ENCODE data around the gene NXPE1. TPM values are rescaled to one million over a fixed set of nuclear protein-coding genes. Genes with fewer than 3 reads are reported as not detected.
"Not testable (repeated sequence)": the region's sequence is repeated elsewhere in the genome, so short reads cannot be mapped to it uniquely, and the experiment has no call there.

The NXPE1 gene
- total and polyA plus RNA-seq, 2 experiments from 2014 or later = not detected

DNA sequence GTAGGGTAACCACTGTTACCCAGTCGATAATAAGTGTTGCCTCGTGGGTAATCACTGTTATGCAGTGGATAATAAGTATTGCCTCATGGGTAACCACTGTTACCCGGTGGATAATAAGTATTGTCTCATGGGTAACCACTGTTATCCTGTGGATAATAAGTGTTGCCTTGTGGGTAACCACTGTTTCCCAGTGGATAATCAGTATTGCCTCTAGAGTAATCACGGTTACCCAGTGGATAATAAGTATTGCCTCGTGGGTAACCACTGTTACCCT lies 47.1 kb upstream of the NXPE1 start:
- H3K27me3 Mint-ChIP-seq (ENCODE audit: insufficient read depth, low read depth, poor library complexity); H3K4me1 ChIP-seq (ENCODE audit: insufficient read depth); H3K4me1 Mint-ChIP-seq; H3K4me3 ChIP-seq; H3K9me2 ChIP-seq (ENCODE audit: insufficient read depth); H3K36me3 ChIP-seq (ENCODE audit: insufficient read depth); H3K27ac Mint-ChIP-seq; H3K27ac ChIP-seq (ENCODE audit: low read depth); H3F3A ChIP-seq (replicated peaks; ENCODE audit: low read depth); H3K4me2 ChIP-seq; H3K27me3 ChIP-seq (ENCODE audit: insufficient read depth); H3K4me3 Mint-ChIP-seq; ATAC-seq; DNase-seq (ENCODE audit: low spot score); H3K79me2 ChIP-seq (replicated peaks; ENCODE audit: insufficient read depth); H2AFZ ChIP-seq; H3K36me3 Mint-ChIP-seq (ENCODE audit: low read depth); H4K20me1 ChIP-seq (replicated peaks; ENCODE audit: insufficient read depth): not testable (repeated sequence)
- peaks cover 32% of the 10 kb centered on the region for H3K9me3 Mint-ChIP-seq

DNA sequence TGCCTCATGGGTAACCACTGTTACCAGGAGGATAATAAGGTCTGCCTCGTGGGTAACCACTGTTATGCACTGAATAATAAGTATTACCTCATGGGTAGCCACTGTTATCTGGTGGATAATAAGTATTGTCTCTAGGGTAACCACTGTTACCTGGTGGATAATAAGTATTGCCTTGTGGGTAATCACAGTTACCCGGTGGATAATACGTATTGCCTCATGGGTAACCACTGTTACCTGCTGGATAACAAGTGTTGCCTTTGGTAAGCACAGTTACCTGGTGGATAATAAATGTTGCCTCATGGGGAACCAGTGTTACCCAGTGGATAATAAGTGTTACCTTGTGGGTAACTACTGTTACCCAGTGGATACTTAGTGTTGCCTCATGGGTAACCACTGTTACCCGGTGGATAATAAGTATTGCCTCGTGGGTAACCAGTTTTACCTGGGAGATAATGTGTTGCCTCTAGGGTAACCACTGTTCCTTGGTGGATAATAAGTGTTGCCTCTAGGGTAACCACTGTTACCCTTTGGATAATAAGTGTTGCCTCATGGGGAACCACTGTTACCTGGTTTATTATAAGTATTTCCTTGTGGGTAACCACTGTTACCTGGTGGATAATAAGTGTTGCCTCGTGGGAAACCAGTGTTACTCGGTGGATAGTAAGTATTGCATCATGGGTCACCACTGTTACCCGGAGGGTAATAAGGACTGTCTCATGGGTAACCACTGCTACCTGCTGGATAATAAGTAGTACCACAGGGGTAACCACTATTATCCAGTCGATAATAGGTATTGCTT lies 46.5 kb upstream of the NXPE1 start:
- H3K27me3 Mint-ChIP-seq (ENCODE audit: insufficient read depth, low read depth, poor library complexity) = no peaks in the 10 kb centered on the region
- Histone ChIP-seq H3K79me2 (replicated peaks; ENCODE audit: insufficient read depth) (no peaks in the 10 kb centered on the region), H3K4me2 (no peak overlapping the region), H3K36me3 (ENCODE audit: insufficient read depth) (no peaks in the 10 kb centered on the region), H3K27me3 (ENCODE audit: insufficient read depth) (no peaks in the 10 kb centered on the region), H4K20me1 (replicated peaks; ENCODE audit: insufficient read depth) (no peaks in the 10 kb centered on the region), H3K4me3 (no peak overlapping the region), H3F3A (replicated peaks; ENCODE audit: low read depth) (peaks cover 8% of the 10 kb centered on the region; the same call in 1 of the 2 replicates), H2AFZ (no peak overlapping the region), H3K9me2 (ENCODE audit: insufficient read depth) (no peaks in the 10 kb centered on the region; the same call in 1 of the 2 replicates), H3K27ac (ENCODE audit: low read depth) (no peak overlapping the region), H3K4me1 (ENCODE audit: insufficient read depth) (no peaks in the 10 kb centered on the region)
- ATAC-seq (no peak), DNase-seq (ENCODE audit: low spot score) (no peak)
- 0 out of 3 replicates have a peak, but pooled peaks cover 5% of the 10 kb centered on the region for H3K36me3 Mint-ChIP-seq (ENCODE audit: low read depth)
- H3K27ac Mint-ChIP-seq = no peak overlapping the region
- H3K4me1 Mint-ChIP-seq = no peaks in the 10 kb centered on the region
- peaks cover 32% of the 10 kb centered on the region for H3K9me3 Mint-ChIP-seq
- H3K4me3 Mint-ChIP-seq = no peak overlapping the region
- TF ChIP-seq ZNF331 (CRISPR knock-in tag; IDR thresholded peaks at IDR 0.05; ENCODE audit: low read depth) (no peak), EZH2phosphoT487 (IDR thresholded peaks at IDR 0.05; ENCODE audit: unreplicated experiment) (no peak), EZH2 (IDR thresholded peaks at IDR 0.05; ENCODE audit: low read depth, unreplicated experiment) (no peak), POLR2AphosphoS5 (IDR thresholded peaks at IDR 0.05; ENCODE audit: low read depth) (no peak), JUNB (IDR thresholded peaks at IDR 0.05; ENCODE audit: unreplicated experiment) (no peak), ZNF114 (CRISPR knock-in tag; IDR thresholded peaks at IDR 0.05) (no peak), CREB1 (CRISPR knock-in tag; IDR thresholded peaks at IDR 0.05; ENCODE audit: low read depth) (no peak)
- TF ChIP-seq, protein P1, sequence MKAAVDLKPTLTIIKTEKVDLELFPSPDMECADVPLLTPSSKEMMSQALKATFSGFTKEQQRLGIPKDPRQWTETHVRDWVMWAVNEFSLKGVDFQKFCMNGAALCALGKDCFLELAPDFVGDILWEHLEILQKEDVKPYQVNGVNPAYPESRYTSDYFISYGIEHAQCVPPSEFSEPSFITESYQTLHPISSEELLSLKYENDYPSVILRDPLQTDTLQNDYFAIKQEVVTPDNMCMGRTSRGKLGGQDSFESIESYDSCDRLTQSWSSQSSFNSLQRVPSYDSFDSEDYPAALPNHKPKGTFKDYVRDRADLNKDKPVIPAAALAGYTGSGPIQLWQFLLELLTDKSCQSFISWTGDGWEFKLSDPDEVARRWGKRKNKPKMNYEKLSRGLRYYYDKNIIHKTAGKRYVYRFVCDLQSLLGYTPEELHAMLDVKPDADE (IDR thresholded peaks at IDR 0.05) = no peak
- TF ChIP-seq, protein P2, sequence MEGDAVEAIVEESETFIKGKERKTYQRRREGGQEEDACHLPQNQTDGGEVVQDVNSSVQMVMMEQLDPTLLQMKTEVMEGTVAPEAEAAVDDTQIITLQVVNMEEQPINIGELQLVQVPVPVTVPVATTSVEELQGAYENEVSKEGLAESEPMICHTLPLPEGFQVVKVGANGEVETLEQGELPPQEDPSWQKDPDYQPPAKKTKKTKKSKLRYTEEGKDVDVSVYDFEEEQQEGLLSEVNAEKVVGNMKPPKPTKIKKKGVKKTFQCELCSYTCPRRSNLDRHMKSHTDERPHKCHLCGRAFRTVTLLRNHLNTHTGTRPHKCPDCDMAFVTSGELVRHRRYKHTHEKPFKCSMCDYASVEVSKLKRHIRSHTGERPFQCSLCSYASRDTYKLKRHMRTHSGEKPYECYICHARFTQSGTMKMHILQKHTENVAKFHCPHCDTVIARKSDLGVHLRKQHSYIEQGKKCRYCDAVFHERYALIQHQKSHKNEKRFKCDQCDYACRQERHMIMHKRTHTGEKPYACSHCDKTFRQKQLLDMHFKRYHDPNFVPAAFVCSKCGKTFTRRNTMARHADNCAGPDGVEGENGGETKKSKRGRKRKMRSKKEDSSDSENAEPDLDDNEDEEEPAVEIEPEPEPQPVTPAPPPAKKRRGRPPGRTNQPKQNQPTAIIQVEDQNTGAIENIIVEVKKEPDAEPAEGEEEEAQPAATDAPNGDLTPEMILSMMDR (conservative IDR thresholded peaks at IDR 0.05; ENCODE audit: low read depth in 2 of 2) = no peak

Data from GM23338 (cell line).